Trophoblast cell (in vitro differentiated cells and primary cell): Measurements from ENCODE around the gene HOXA2.

ENCODE experiments used
- DNase-seq, 2 donors: peaks; one replicate each; pipeline ENCODE4 v3.0.0-alpha.2; 2016
- H2AFZ ChIP-seq: 2 replicates; pipeline ENCODE4 v1.6.1; 2013; ENCODE audit warnings: low read length, moderate library complexity, mild to moderate bottlenecking; ENCODE audit not compliant: insufficient read depth, poor library complexity
- H2AK5ac ChIP-seq: 2 replicates; pipeline ENCODE4 v1.6.1; 2013; ENCODE audit warnings: mild to moderate bottlenecking, low read length
- H2BK120ac ChIP-seq: 2 replicates; pipeline ENCODE4 v1.6.1; 2013; ENCODE audit warnings: low read length, mild to moderate bottlenecking, moderate library complexity; ENCODE audit not compliant: insufficient read depth, poor library complexity
- H2BK12ac ChIP-seq: 2 replicates; pipeline ENCODE4 v1.6.1; 2013; ENCODE audit warnings: mild to moderate bottlenecking, low read length, moderate library complexity
- H2BK5ac ChIP-seq: 2 replicates; pipeline ENCODE4 v1.6.1; 2013; ENCODE audit warnings: low read length, low read depth, moderate library complexity, mild to moderate bottlenecking; ENCODE audit not compliant: poor library complexity
- H3K14ac ChIP-seq: 2 replicates; pipeline ENCODE4 v1.6.1; 2013; ENCODE audit warnings: mild to moderate bottlenecking, low read length
- H3K18ac ChIP-seq: 2 replicates; pipeline ENCODE4 v1.6.1; 2013; ENCODE audit warnings: mild to moderate bottlenecking, low read length
- H3K23ac ChIP-seq: 2 replicates; pipeline ENCODE4 v1.6.1; 2013; ENCODE audit warnings: low read length
- H3K27ac ChIP-seq: 2 replicates; pipeline ENCODE4 v1.5.1; 2013; ENCODE audit warnings: low read depth, mild to moderate bottlenecking, inconsistent platforms, low read length, moderate library complexity
- H3K27me3 ChIP-seq: 2 replicates; pipeline ENCODE4 v1.6.1; 2013; ENCODE audit warnings: inconsistent platforms, mild to moderate bottlenecking, low read length, moderate library complexity; ENCODE audit not compliant: insufficient read depth
- H3K36me3 ChIP-seq, 2 experiments: 1 replicate in 1 of 2; 2 replicates in 1 of 2; pipeline ENCODE4 v1.6.1; 2013; ENCODE audit warnings: low read length in 2 of 2, mild to moderate bottlenecking in 2 of 2, moderate library complexity in 1 of 2; ENCODE audit not compliant: insufficient read depth in 2 of 2, control insufficient read depth in 1 of 2
- H3K4ac ChIP-seq: 2 replicates; pipeline ENCODE4 v1.6.1; 2013; ENCODE audit warnings: low read depth, mild to moderate bottlenecking, low read length, moderate library complexity
- H3K4me1 ChIP-seq, 2 experiments: 1 replicate in 1 of 2; 2 replicates in 1 of 2; pipeline ENCODE4 v1.6.1; 2013; ENCODE audit warnings: low read length in 2 of 2, mild to moderate bottlenecking in 2 of 2, moderate library complexity in 1 of 2; ENCODE audit not compliant: insufficient read depth in 2 of 2, control insufficient read depth in 1 of 2
- H3K4me2 ChIP-seq: 2 replicates; pipeline ENCODE4 v1.6.1; 2013; ENCODE audit warnings: inconsistent platforms, mild to moderate bottlenecking, low read length, moderate library complexity
- H3K4me3 ChIP-seq: 2 replicates; pipeline ENCODE4 v1.5.1; 2013; ENCODE audit warnings: mild to moderate bottlenecking, low read depth, low read length, inconsistent platforms
- H3K79me1 ChIP-seq: one replicate; pipeline ENCODE4 v1.6.1; 2013; ENCODE audit warnings: low read length
- H3K79me2 ChIP-seq: 2 replicates; pipeline ENCODE4 v1.6.1; 2013; ENCODE audit warnings: low read length, mild to moderate bottlenecking; ENCODE audit not compliant: control insufficient read depth, insufficient read depth, poor library complexity
- H3K9ac ChIP-seq: 2 replicates; pipeline ENCODE4 v1.6.1; 2013; ENCODE audit warnings: mild to moderate bottlenecking, low read length
- H3K9me3 ChIP-seq: 2 replicates; pipeline ENCODE4 v1.6.1; 2013; ENCODE audit warnings: low read depth, mild to moderate bottlenecking, control low read depth, inconsistent platforms, low read length; ENCODE audit not compliant: insufficient read depth
- H4K12ac ChIP-seq: 2 replicates; pipeline ENCODE4 v1.6.1; 2013; ENCODE audit warnings: low read depth, mild to moderate bottlenecking, low read length, moderate library complexity
- H4K8ac ChIP-seq: 2 replicates; pipeline ENCODE4 v1.6.1; 2013; ENCODE audit warnings: low read depth, mild to moderate bottlenecking, low read length, moderate library complexity
- H4K91ac ChIP-seq: one replicate; pipeline ENCODE4 v1.6.1; 2013; ENCODE audit warnings: low read depth, mild to moderate bottlenecking, low read length, moderate library complexity
- WGBS: extraction: QIAGEN DNeasy Blood & Tissue Kit; methylation state at CpG from one replicate; pipeline ENCODE4 v1.1.7; 2013; ENCODE audit warnings: missing lambda C conversion rate; ENCODE audit not compliant: insufficient read length, insufficient coverage; ENCODE audit errors: extremely low coverage; 5-methylcytosine and 5-hydroxymethylcytosine counted together

The HOXA2 gene

DNA sequence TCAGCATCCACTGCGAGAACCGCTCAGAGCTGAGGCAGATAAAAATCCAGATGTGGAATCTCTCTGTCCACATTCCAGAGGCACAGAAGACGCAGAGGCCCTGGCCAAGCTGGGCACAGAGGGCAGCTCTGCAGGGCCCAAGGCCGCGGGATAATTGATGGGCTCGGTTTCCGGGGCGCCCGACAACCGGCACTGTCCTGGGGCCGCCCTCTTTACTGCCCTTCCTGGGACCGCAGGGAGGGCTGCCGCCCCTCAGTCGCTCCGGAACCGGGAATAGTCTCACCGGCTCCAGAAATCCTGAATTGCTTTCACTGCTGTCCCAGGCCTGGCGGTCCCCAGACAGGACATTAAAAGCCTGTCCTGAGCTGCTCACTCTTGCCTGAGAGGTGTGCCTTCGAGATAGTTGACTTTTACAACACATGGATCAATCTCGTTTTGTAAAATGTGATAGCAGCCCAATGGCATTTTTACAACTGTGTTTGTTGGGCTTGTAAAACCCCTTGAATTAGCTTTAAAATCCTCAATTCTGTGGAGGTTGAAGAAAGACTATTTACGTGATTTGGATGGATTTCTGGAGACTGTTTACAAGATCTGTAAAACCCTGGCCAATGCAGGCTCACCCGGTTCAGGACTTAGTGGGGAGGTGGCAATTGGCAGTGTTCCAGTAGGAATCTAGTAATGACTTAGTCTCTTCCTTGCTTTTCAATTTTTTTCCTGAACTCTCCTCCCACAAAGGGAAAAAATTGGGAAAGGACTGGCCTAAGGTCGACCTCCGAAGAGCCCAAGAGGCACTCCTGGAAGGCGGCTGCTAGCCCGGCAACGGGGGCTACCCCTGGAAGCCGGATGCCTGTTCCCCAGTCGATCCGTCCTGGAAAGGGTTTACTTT is 46.5 kb upstream of the HOXA2 start:
- Histone ChIP-seq H2BK12ac (no peak overlapping the region), H2BK120ac (no peak overlapping the region)

DNA sequence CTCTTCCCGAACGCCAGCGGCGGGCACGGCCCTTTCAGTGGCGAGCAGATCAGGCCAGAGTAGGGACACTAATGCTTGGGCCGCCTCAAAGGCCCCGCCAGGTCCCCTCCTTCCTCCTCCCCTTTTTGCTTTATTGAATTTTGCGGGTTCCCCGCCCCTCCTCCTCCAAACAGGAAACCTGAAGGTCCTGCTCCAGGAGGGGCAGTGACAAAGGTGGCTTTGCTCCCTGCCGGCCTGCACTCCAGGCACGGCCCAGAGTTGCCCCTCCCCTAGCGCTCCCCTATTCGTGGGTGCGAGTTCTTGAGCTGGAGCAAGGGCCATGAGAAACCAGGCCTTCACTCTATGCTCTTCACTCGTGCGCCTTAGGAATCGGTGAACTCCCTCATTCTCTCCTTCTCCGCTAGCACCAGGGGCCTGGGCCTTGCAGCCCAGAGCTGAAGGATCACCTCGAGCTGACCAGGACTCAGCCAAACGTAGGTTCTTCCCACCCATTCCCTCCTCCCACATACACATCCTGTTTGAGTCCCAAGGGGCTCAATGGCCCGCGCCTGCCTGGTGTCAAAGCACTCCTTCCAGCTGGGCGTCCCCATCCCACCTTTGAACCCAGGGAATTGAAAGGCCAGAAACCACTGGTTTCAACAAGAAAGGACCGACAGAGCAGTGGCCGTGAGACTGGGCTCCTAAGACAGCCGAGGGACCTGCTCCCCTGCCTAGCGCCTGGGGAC is 45.7 kb upstream of the HOXA2 start:
- H2BK5ac ChIP-seq = no peak overlapping the region
- H2BK120ac ChIP-seq = no peak overlapping the region
- H3K9me3 ChIP-seq = peaks cover 44% of the 10 kb centered on the region
- no peak overlapping the region for H2BK12ac ChIP-seq
- H3K9ac ChIP-seq = no peak overlapping the region
- no peaks in the 10 kb centered on the region for H3K36me3 ChIP-seq
- DNase-seq = no peak
- no peak overlapping the region for H4K8ac ChIP-seq
- H2AFZ ChIP-seq = no peak overlapping the region
- H3K4ac ChIP-seq = no peak overlapping the region
- H3K14ac ChIP-seq = no peak overlapping the region
- no peak overlapping the region for H3K18ac ChIP-seq
- no peak overlapping the region for H3K27ac ChIP-seq
- H3K4me1 ChIP-seq = peaks cover under 1 to 7% of the 10 kb centered on the region in 2 experiments
- H3K4me2 ChIP-seq = no peak overlapping the region
- no peak overlapping the region for H2AK5ac ChIP-seq
- no peak overlapping the region for H3K23ac ChIP-seq
- H3K4me3 ChIP-seq = no peak overlapping the region
- H3K27me3 ChIP-seq = peaks cover 90% of the 10 kb centered on the region
- no CpG with 5 or more reads among the region's 28 CpGs for WGBS
- H3K79me2 ChIP-seq = no peaks in the 10 kb centered on the region
- H4K12ac ChIP-seq = no peak overlapping the region
- H4K91ac ChIP-seq = no peak overlapping the region
- H3K79me1 ChIP-seq = no peaks in the 10 kb centered on the region

More for the DNA sequence above, 46.5 kb upstream of the HOXA2 start:
- no peak overlapping the region for H3K23ac ChIP-seq
- H3K18ac ChIP-seq = no peak overlapping the region
- H2AK5ac ChIP-seq = no peak overlapping the region
- H4K8ac ChIP-seq = no peak overlapping the region
- H3K9ac ChIP-seq = no peak overlapping the region
- H3K79me1 ChIP-seq = no peaks in the 10 kb centered on the region
- H4K12ac ChIP-seq = no peak overlapping the region
- no peaks in the 10 kb centered on the region for H3K36me3 ChIP-seq
- no peaks in the 10 kb centered on the region for H3K4me1 ChIP-seq
- H2AFZ ChIP-seq = no peak overlapping the region
- no peaks in the 10 kb centered on the region for H3K79me2 ChIP-seq
- H4K91ac ChIP-seq = no peak overlapping the region
- no peak overlapping the region for H3K4ac ChIP-seq
- H3K27me3 ChIP-seq = peaks cover 89% of the 10 kb centered on the region
- no peak overlapping the region for H3K14ac ChIP-seq
- no peak for DNase-seq
- WGBS = no CpG with 5 or more reads among the region's 30 CpGs
- H3K27ac ChIP-seq = no peak overlapping the region
- H3K4me3 ChIP-seq = no peak overlapping the region
- H3K9me3 ChIP-seq = peaks cover 43% of the 10 kb centered on the region
- H3K4me2 ChIP-seq = no peak overlapping the region
- no peak overlapping the region for H2BK5ac ChIP-seq

DNA sequence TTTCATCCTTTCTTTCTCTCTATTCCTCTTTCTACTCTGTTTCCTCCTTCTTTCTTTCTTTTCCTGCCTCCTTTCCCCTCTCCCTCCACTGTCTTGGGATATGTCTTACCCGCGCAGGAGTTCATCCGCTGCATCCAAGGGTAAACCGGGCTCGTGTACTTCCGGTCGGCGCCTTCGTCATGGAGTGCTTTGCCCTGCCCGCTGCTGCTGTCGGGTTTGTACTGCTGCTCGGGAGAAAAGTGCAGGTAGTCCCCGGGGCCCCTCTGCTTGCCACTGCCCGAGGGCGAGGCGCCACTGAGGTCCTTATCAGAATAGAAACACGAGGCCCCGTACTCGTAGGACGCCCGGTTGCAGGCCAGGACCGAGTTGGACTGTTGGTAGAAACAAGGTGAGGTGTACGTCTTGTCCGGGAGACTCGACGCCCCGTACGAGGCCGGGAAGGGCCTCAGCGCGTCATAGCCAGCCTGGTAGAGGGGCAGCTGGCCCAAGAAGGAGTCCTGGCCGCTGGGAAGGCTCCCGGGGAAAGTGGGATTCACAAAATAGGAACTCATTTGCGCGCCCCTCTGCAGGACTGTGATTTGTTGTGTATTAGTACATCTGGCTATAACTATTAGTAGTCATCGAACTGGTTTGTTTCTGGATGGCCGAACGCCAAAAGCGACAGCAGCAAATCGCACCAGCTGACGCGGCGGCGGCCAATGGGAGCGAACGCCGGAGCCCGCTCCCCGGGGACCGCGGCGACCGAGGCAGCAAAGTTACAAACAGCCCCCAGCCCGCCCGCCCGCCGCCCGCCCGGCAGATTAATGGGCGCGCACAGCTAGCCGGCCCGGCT is 44.9 kb upstream of the HOXA2 start, which contains the start of gene HOXA6:
HOXA6 (minus strand) TSS at position 576 of the 832 bp plus-strand sequence; CDS start at position 551, 25 bp downstream.
- Histone ChIP-seq H3K9ac (no peak within 1 kb of the TSS), H3K23ac (no peak within 1 kb of the TSS), H2AK5ac (no peak within 1 kb of the TSS), H3K79me2 (no peaks in the 10 kb centered on the region), H3K79me1 (no peaks in the 10 kb centered on the region), H3K27me3 (peaks cover 90% of the 10 kb centered on the region), H3K36me3 (no peaks in the 10 kb centered on the region), H3K4me2 (no peak within 1 kb of the TSS), H3K4me1 (peaks cover 3 to 11% of the 10 kb centered on the region in 2 experiments), H3K27ac (no peak within 1 kb of the TSS), H2BK120ac (no peak within 1 kb of the TSS), H3K4me3 (no peak within 1 kb of the TSS), H3K4ac (no peak within 1 kb of the TSS), H3K18ac (no peak within 1 kb of the TSS), H2BK5ac (no peak within 1 kb of the TSS), H4K12ac (no peak within 1 kb of the TSS), H3K14ac (no peak within 1 kb of the TSS), H2BK12ac (no peak within 1 kb of the TSS), H4K8ac (no peak within 1 kb of the TSS), H3K9me3 (peaks cover 42% of the 10 kb centered on the region), H4K91ac (no peak within 1 kb of the TSS), H2AFZ (no peak within 1 kb of the TSS)
- no CpG with 5 or more reads among the region's 63 CpGs for WGBS
- DNase-seq = no peak

DNA sequence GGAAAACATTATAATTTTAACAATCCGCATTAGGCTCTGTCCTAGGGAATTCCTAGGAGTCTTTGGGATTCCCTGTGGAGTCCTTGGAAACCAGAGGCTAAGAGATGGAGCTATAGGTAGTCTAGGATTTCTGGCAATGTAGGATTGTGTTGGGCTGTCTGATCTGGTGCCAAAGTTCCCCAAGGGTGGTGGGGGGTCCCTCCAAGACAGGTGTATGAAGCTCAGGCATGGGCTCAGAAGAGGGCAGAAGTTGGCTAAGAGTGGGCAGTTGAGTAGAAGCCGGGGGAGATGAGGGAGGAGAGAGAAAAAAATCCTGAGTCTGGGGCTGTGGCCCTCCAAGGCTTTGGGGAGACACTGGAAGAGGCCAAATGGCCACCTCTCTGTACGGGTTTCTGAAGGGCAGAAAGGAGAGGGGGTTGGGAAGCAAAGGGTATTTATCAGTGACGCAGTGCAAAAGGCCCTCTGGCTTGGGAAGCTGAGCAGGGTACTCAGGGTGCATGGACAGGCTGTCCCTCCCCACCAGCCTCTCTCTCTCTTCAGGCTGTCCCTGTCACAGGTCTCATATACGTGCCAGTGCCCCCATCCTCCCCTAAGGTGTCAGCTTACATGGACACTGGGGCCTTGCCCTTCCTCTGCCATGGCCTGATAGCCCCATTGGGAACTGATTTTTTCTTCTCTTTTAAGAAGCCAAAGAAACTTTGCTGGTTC is 44.2 kb upstream of the HOXA2 start:
- H2BK120ac ChIP-seq = no peak overlapping the region
- H3K9ac ChIP-seq = no peak overlapping the region
- H3K4me1 ChIP-seq = peaks cover 3 to 11% of the 10 kb centered on the region in 2 experiments
- no peak overlapping the region for H3K18ac ChIP-seq
- no peak overlapping the region for H3K4me3 ChIP-seq
- H2BK12ac ChIP-seq = no peak overlapping the region
- H3K36me3 ChIP-seq = no peaks in the 10 kb centered on the region
- no peaks in the 10 kb centered on the region for H3K79me1 ChIP-seq
- peaks cover 90% of the 10 kb centered on the region for H3K27me3 ChIP-seq
- H2AFZ ChIP-seq = no peak overlapping the region
- peaks cover 42% of the 10 kb centered on the region for H3K9me3 ChIP-seq
- H3K4me2 ChIP-seq = no peak overlapping the region
- H3K79me2 ChIP-seq = no peaks in the 10 kb centered on the region
- H4K12ac ChIP-seq = no peak overlapping the region
- H2AK5ac ChIP-seq = no peak overlapping the region
- H3K14ac ChIP-seq = no peak overlapping the region
- no peak overlapping the region for H4K8ac ChIP-seq
- DNase-seq = no peak
- WGBS = no CpG with 5 or more reads among the region's 5 CpGs
- no peak overlapping the region for H2BK5ac ChIP-seq
- no peak overlapping the region for H3K4ac ChIP-seq
- no peak overlapping the region for H3K23ac ChIP-seq
- H3K27ac ChIP-seq = no peak overlapping the region
- H4K91ac ChIP-seq = no peak overlapping the region
